NCI-H2081 (cell line): ENCODE data around the gene JPH3.

Experiments used
- DNase-seq, 2 experiments: peaks; one replicate each; lab custom pipeline; 2025; lab: John Stamatoyannopoulos, UW

JPH3 gene

DNA sequence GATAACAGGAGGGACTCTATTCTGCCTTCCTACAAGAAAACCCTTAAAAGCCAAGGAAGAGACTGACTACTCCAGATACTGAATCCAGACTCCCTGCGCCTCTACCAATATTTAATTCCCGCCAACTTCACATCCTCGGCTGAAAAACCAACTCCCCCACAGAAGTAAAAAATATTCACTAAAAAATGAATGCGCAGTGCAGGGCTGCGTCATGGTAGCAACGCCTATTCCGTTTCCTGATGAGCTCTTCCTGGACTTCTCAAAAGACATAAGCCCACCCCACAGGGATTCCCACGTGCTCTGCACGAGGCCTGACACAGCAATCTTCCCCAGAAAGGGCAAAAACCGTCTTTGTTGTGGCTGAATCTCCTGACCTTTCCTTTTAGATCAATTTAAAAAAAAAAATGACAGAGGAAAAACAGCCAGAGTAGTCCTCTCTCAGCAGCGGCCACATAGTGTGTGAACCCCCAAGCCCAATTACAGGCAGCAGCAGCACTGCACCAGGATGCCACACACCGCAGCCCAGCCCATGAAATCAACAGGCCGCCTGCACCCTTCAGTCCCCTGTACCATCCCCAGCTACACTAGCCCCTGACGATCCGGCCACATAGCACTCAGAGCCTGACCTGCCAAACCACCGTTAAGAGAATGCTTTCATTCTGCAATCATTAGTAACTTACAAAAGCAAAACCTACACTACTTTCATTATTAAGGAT is 139.6 kb downstream of the JPH3 start:
- DNase-seq = no peak

DNA sequence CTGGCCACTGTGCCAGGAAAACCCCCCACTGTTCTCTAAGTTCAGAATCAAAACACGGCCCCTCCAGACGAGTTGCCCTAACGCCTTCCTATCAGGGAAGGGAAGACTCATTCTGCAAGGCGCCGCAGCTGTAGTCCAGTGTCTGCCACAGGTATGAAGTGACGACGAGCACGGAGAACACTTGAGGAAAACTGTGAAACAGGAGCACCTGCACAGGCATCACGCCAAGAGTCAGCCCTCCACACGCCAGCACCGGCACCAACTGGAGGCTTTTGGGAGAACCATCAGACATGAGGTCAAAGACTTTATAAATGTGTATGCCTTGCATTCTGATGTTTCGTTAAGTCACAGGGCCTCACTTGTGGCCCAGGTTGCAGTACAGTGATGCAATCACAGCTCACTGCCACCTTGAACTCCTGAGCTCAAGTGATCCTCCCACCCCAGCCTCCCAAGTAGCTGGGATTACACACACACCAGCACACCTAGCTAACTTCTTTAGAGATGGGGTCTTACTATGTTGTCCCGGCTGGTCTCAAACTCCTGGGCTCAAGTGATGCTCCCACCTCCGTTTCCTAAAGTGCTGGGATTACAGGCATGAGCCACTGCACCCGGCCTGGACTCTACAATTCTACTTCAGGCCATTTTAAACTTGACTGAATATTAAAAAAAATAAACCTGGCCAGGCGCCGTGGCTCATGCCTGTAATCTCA is 140.6 kb downstream of the JPH3 start:
- no peak for DNase-seq

DNA sequence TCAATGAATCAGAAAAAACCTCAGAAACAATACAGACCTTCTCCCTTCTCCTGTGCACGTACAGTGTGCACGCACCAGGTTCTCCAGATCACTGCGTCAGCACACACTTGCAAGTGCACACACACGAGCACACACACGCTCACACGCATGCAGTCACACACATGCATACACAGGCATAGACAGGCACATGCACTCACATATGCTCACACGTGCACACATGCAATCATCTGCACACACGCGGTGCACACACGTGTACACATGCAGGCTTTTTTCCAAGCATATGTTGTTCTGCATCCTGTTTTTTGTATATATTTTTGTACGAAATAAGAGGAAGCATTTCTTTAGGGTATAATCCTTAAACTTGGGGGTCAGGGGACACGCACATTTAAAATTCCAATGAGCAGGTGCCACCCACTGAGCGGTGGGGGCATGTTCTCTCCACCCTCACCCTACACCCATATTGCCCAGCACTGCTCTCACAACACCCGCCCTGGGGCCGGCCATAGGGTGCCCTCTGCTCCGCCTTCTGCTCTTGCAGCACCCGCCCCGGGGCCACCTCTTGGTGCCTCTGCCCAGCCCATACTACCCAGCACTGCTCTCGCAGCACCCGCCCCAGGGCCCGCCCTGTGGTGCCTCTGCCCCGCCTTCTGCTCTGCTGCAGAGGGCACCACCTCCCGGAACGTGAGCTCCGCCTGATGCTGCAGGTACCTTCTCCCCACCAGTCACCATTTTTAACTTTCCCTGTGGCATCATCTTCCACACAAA is 142.6 kb downstream of the JPH3 start:
- DNase-seq = no peak

DNA sequence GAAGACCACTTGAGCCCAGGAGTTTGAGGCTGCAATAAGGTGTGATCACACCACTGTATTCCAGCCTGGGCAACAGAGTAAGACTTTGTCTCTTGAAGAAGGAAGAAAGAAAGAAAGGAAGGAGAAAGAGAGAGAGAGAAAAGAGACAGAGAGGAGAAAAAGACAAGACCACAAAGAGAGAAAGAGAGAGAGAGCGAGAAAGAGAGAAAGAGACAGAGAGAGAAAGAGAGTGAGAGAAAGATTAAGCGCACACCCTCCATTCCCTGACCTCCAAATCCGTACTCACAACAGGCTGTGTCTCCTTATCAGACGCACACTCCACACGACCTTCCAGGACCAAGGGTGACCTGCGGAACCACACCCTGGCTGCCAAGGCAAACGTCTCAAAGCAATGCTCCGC is 143.9 kb downstream of the JPH3 start:
- no peak for DNase-seq
